ENCODE results near the gene TAOK1.

DNA sequence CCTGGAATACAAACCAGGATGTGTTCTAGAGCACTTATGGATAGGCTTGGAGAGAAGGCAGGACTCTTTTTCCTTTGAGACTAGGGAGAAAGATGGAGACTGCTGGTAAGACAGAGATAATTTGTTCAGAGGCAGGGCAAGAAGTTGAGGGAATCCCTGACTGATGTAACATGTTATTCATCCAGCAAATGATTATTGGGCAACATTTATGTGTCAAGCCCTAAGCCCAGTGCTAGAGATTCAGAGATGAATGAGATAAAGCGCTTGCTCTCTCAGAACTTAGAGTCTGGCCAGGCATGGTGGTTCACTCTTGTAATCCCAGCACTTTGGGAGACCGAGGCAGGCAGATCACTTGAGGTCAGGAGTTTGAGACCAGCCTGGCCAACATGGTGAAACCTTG, 48.4 kb upstream of the TAOK1 start:
- TF ChIP-seq, protein P1, sequence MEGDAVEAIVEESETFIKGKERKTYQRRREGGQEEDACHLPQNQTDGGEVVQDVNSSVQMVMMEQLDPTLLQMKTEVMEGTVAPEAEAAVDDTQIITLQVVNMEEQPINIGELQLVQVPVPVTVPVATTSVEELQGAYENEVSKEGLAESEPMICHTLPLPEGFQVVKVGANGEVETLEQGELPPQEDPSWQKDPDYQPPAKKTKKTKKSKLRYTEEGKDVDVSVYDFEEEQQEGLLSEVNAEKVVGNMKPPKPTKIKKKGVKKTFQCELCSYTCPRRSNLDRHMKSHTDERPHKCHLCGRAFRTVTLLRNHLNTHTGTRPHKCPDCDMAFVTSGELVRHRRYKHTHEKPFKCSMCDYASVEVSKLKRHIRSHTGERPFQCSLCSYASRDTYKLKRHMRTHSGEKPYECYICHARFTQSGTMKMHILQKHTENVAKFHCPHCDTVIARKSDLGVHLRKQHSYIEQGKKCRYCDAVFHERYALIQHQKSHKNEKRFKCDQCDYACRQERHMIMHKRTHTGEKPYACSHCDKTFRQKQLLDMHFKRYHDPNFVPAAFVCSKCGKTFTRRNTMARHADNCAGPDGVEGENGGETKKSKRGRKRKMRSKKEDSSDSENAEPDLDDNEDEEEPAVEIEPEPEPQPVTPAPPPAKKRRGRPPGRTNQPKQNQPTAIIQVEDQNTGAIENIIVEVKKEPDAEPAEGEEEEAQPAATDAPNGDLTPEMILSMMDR (IDR thresholded peaks at IDR 0.05): no peak
- no peak for TF ChIP-seq POLR2A (IDR thresholded peaks at IDR 0.05)
